Measurements from ENCODE around the gene KRTAP9-1. TPM values are rescaled to one million over a fixed set of nuclear protein-coding genes. Genes with fewer than 3 reads are reported as not detected.

KRTAP9-1 gene
- total RNA-seq, 2 experiments from 2014 or later = not detected

Other genes starting within 250 kb of the KRTAP9-1 start
- not detected for gene KRT39, start 222.9 kb upstream of the KRTAP9-1 start, total RNA-seq
- not detected for gene KRT40, start 205.6 kb upstream of the KRTAP9-1 start, total RNA-seq
- not detected for gene KRTAP3-3, start 195.7 kb upstream of the KRTAP9-1 start, total RNA-seq
- gene KRTAP3-2, start 190.0 kb upstream of the KRTAP9-1 start, total RNA-seq = not detected
- gene KRTAP3-1, start 180.8 kb upstream of the KRTAP9-1 start, total RNA-seq = not detected
- not detected for gene KRTAP1-5, start 162.7 kb upstream of the KRTAP9-1 start, total RNA-seq
- not detected for gene KRTAP1-4, start 159.7 kb upstream of the KRTAP9-1 start, total RNA-seq
- not detected for gene KRTAP1-3, start 155.0 kb upstream of the KRTAP9-1 start, total RNA-seq
- gene KRTAP1-1, start 148.4 kb upstream of the KRTAP9-1 start, total RNA-seq = not detected
- not detected for gene KRTAP2-1, start 142.6 kb upstream of the KRTAP9-1 start, total RNA-seq
- not detected for gene KRTAP2-2, start 134.7 kb upstream of the KRTAP9-1 start, total RNA-seq
- gene KRTAP2-3, start 129.8 kb upstream of the KRTAP9-1 start, total RNA-seq = not detected
- not detected for gene KRTAP2-4, start 124.0 kb upstream of the KRTAP9-1 start, total RNA-seq
- not detected for gene KRTAP4-7, start 105.7 kb upstream of the KRTAP9-1 start, total RNA-seq
- not detected for gene KRTAP4-8, start 91.7 kb upstream of the KRTAP9-1 start, total RNA-seq
- not detected for gene KRTAP4-16, start 87.7 kb upstream of the KRTAP9-1 start, total RNA-seq
- not detected for gene KRTAP4-9, start 84.5 kb upstream of the KRTAP9-1 start, total RNA-seq
- gene KRTAP4-11, start 71.5 kb upstream of the KRTAP9-1 start, total RNA-seq = not detected
- not detected for gene KRTAP4-12, start 65.7 kb upstream of the KRTAP9-1 start, total RNA-seq
- gene KRTAP4-6, start 49.3 kb upstream of the KRTAP9-1 start, total RNA-seq = not detected
- gene KRTAP4-5, start 40.1 kb upstream of the KRTAP9-1 start, total RNA-seq = not detected
- gene KRTAP4-4, start 29.1 kb upstream of the KRTAP9-1 start, total RNA-seq = not detected
- gene KRTAP4-3, start 21.7 kb upstream of the KRTAP9-1 start, total RNA-seq = not detected
- gene KRTAP4-2, start 11.7 kb upstream of the KRTAP9-1 start, total RNA-seq = not detected
- not detected for gene KRTAP4-1, start 5.0 kb upstream of the KRTAP9-1 start, total RNA-seq
- not detected for gene KRTAP9-2, start 36.8 kb downstream of the KRTAP9-1 start, total RNA-seq
- not detected for gene KRTAP9-3, start 42.6 kb downstream of the KRTAP9-1 start, total RNA-seq
- gene KRTAP9-8, start 48.1 kb downstream of the KRTAP9-1 start, total RNA-seq = not detected
- not detected for gene KRTAP9-4, start 59.8 kb downstream of the KRTAP9-1 start, total RNA-seq
- gene KRTAP9-9, start 65.5 kb downstream of the KRTAP9-1 start, total RNA-seq = not detected
- gene KRTAP9-6, start 75.5 kb downstream of the KRTAP9-1 start, total RNA-seq = not detected
- gene KRTAP9-7, start 85.8 kb downstream of the KRTAP9-1 start, total RNA-seq = not detected
- not detected for gene KRTAP29-1, start 113.0 kb downstream of the KRTAP9-1 start, total RNA-seq
- not detected for gene KRTAP16-1, start 119.4 kb downstream of the KRTAP9-1 start, total RNA-seq
- gene KRTAP17-1, start 125.8 kb downstream of the KRTAP9-1 start, total RNA-seq = not detected
- not detected for gene KRT33A, start 160.9 kb downstream of the KRTAP9-1 start, total RNA-seq
- gene KRT33B, start 179.9 kb downstream of the KRTAP9-1 start, total RNA-seq = not detected
- gene KRT34, start 192.4 kb downstream of the KRTAP9-1 start, total RNA-seq = not detected
- not detected for gene KRT31, start 207.7 kb downstream of the KRTAP9-1 start, total RNA-seq
- not detected for gene KRT37, start 234.7 kb downstream of the KRTAP9-1 start, total RNA-seq

Data from activated naive CD8-positive, alpha-beta T cell treated with anti-CD3 and anti-CD28 coated beads, Interleukin-2, amount 10 ng/mL, durations not matched to agents 7 days and 5 days (primary cell).